IPS-20b (cell line): ENCODE results near the gene SNX20.

Experiments used
- H3K27ac ChIP-seq: one replicate; pipeline ENCODE4 v1.5.1; 2013; ENCODE audit warnings: low read length
- H3K27me3 ChIP-seq: 2 replicates; pipeline ENCODE4 v1.6.1; 2013; ENCODE audit warnings: mild to moderate bottlenecking, low read length, inconsistent platforms; ENCODE audit not compliant: insufficient read depth
- H3K36me3 ChIP-seq: 2 replicates; pipeline ENCODE4 v1.6.1; 2013; ENCODE audit warnings: low read depth, mild to moderate bottlenecking, inconsistent platforms, low read length, moderate library complexity; ENCODE audit not compliant: insufficient read depth
- H3K4me1 ChIP-seq: 2 replicates; pipeline ENCODE4 v1.6.1; 2013; ENCODE audit warnings: mild to moderate bottlenecking, control low read depth, inconsistent platforms, low read length, moderate library complexity; ENCODE audit not compliant: insufficient read depth
- H3K4me3 ChIP-seq: 2 replicates; pipeline ENCODE4 v1.5.1; 2013; ENCODE audit warnings: mild to moderate bottlenecking, low read length, inconsistent platforms
- H3K9ac ChIP-seq: 2 replicates; pipeline ENCODE4 v1.6.1; 2013; ENCODE audit warnings: low read depth, mild to moderate bottlenecking, inconsistent platforms, low read length, moderate library complexity
- H3K9me3 ChIP-seq: 2 replicates; pipeline ENCODE4 v1.6.1; 2013; ENCODE audit warnings: mild to moderate bottlenecking, low read depth, low read length, inconsistent platforms; ENCODE audit not compliant: insufficient read depth

The SNX20 gene

DNA sequence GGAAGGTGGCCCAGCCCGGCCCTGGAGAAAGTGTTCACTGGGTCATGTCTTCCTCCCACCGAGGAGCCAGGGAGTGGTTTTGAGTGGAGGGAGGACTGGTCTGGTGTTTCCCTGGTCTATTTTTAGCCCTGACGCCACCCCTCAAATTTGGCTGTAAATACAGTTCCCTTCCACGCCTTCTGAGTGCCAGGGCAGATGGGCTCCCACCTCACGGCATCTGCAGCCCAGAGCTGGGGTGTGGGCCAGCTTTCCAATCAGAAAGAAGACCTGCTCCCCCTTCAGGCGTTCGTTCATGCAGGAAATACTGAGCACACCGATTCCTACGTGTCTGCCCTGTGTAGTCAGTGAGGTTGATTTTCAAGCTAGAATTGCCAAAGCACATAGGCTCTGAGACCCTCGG lies 53.7 kb downstream of the SNX20 start:
- no peak overlapping the region for H3K27ac ChIP-seq
- H3K9ac ChIP-seq = no peak overlapping the region
- H3K4me3 ChIP-seq = no peak overlapping the region
- no peaks in the 10 kb centered on the region for H3K9me3 ChIP-seq
- no peaks in the 10 kb centered on the region for H3K4me1 ChIP-seq
- no peaks in the 10 kb centered on the region for H3K36me3 ChIP-seq
- H3K27me3 ChIP-seq = no peaks in the 10 kb centered on the region

- H3K9ac ChIP-seq = no peak overlapping the region
- no peaks in the 10 kb centered on the region for H3K4me1 ChIP-seq
- no peaks in the 10 kb centered on the region for H3K9me3 ChIP-seq
- no peak overlapping the region for H3K4me3 ChIP-seq
- H3K27me3 ChIP-seq = no peaks in the 10 kb centered on the region
- no peak overlapping the region for H3K27ac ChIP-seq
- no peaks in the 10 kb centered on the region for H3K36me3 ChIP-seq
Observed at GRCh38 chr16:50626868-50627267, 54.2 kb downstream of the SNX20 start.

GRCh38 chr16:50625374-50625773 lies 55.7 kb downstream of the SNX20 start:
- Histone ChIP-seq H3K4me1 (no peaks in the 10 kb centered on the region), H3K27ac (no peak overlapping the region), H3K27me3 (no peaks in the 10 kb centered on the region), H3K4me3 (no peak overlapping the region), H3K9me3 (no peaks in the 10 kb centered on the region), H3K36me3 (no peaks in the 10 kb centered on the region), H3K9ac (no peak overlapping the region)

DNA sequence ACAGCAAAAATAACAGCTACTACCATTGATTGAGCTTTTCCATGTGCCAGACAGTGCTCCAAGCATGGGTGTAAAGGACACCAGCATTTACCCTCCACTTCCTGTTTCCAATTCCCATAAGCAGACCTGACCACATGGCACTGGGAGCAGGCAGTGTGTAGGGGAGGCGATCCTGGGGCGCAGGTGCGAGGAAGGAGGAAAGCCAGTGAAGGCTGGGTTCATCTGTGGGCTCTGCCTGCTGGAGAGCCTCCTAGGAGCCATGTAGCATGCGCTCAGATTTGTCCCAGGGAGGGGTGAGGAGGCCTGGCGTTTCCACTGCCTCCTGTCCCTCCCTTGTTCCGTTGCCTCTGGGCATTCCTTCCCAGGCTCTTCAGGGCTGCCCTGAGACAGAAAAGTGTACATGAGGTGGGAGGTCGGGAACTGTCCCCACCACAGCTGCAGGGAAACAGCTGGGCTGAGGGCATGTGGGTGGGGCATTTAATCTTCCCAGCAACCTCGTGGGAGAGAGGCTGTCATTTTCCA lies 56.6 kb downstream of the SNX20 start:
- no peaks in the 10 kb centered on the region for H3K36me3 ChIP-seq
- H3K9ac ChIP-seq = no peak overlapping the region
- no peak overlapping the region for H3K27ac ChIP-seq
- H3K9me3 ChIP-seq = no peaks in the 10 kb centered on the region
- H3K27me3 ChIP-seq = no peaks in the 10 kb centered on the region
- H3K4me1 ChIP-seq = no peaks in the 10 kb centered on the region
- H3K4me3 ChIP-seq = no peak overlapping the region

- Histone ChIP-seq H3K27me3 (no peaks in the 10 kb centered on the region), H3K4me3 (no peak overlapping the region), H3K4me1 (no peaks in the 10 kb centered on the region), H3K9me3 (no peaks in the 10 kb centered on the region), H3K9ac (no peak overlapping the region), H3K27ac (no peak overlapping the region), H3K36me3 (no peaks in the 10 kb centered on the region)
Observed at GRCh38 chr16:50622643-50623369, 58.3 kb downstream of the SNX20 start.

GRCh38 chr16:50622029-50622428 lies 59.1 kb downstream of the SNX20 start:
- H3K9ac ChIP-seq = no peak overlapping the region
- H3K9me3 ChIP-seq = no peaks in the 10 kb centered on the region
- H3K27ac ChIP-seq = no peak overlapping the region
- H3K4me1 ChIP-seq = no peaks in the 10 kb centered on the region
- no peaks in the 10 kb centered on the region for H3K27me3 ChIP-seq
- H3K4me3 ChIP-seq = no peak overlapping the region
- no peaks in the 10 kb centered on the region for H3K36me3 ChIP-seq
